MM.1S (cell line): ENCODE measurements around the gene ZBED1.

Experiments used
- DNase-seq: peaks from one replicate; pipeline ENCODE4 v3.0.0-alpha.2; 2015
- H2AFZ ChIP-seq: fragments of 300-600 bp; sonication (generic); 2 replicates; pipeline ENCODE4 v1.6.0; 2016; ENCODE audit warnings: antibody characterized with exemption, low read length
- H3F3A ChIP-seq: fragments of 300-600 bp; sonication (generic); 2 replicates; pipeline ENCODE4 v1.6.1; 2016; ENCODE audit warnings: mild to moderate bottlenecking, antibody characterized with exemption, low read length, moderate library complexity, mixed read lengths; ENCODE audit not compliant: insufficient read depth
- H3K27ac ChIP-seq: fragments of 300-600 bp; sonication (generic); 2 replicates; pipeline ENCODE4 v1.5.1; 2016; ENCODE audit warnings: mild to moderate bottlenecking, low read length
- H3K27me3 ChIP-seq: fragments of 300-600 bp; sonication (generic); replicated peaks from 2 replicates; pipeline ENCODE4 v1.6.0; 2016; ENCODE audit warnings: low read length; ENCODE audit not compliant: insufficient read depth
- H3K36me3 ChIP-seq: fragments of 300-600 bp; sonication (generic); replicated peaks from 2 replicates; pipeline ENCODE4 v1.6.1; 2016; ENCODE audit warnings: mild to moderate bottlenecking, low read length, mixed read lengths; ENCODE audit not compliant: insufficient read depth
- H3K4me1 ChIP-seq: fragments of 300-600 bp; sonication (generic); 2 replicates; pipeline ENCODE4 v1.6.1; 2016; ENCODE audit warnings: low read length, mixed read lengths
- H3K4me2 ChIP-seq: fragments of 300-600 bp; sonication (generic); 2 replicates; pipeline ENCODE4 v1.6.0; 2016; ENCODE audit warnings: low read depth, low read length
- H3K4me3 ChIP-seq: fragments of 300-600 bp; sonication (generic); 2 replicates; pipeline ENCODE4 v1.5.1; 2016; ENCODE audit warnings: low read length, mixed read lengths
- H3K79me2 ChIP-seq: fragments of 300-600 bp; sonication (generic); 2 replicates; pipeline ENCODE4 v1.6.1; 2016; ENCODE audit warnings: mixed run types, low read length, mixed read lengths
- H3K9ac ChIP-seq: fragments of 300-600 bp; sonication (generic); 2 replicates; pipeline ENCODE4 v1.6.1; 2016; ENCODE audit warnings: low read length, mixed read lengths
- H3K9me2 ChIP-seq: fragments of 300-600 bp; sonication (generic); replicated peaks from 2 replicates; pipeline ENCODE4 v1.6.1; 2016; ENCODE audit warnings: mild to moderate bottlenecking, low read length, mixed read lengths; ENCODE audit not compliant: insufficient read depth
- H3K9me3 ChIP-seq: fragments of 300-600 bp; sonication (generic); replicated peaks from 2 replicates; pipeline ENCODE4 v1.6.1; 2016; ENCODE audit warnings: mild to moderate bottlenecking, low read length, mixed read lengths; ENCODE audit not compliant: insufficient read depth
- H4K20me1 ChIP-seq: fragments of 300-600 bp; sonication (generic); 2 replicates; pipeline ENCODE4 v1.6.1; 2016; ENCODE audit warnings: mild to moderate bottlenecking, low read length, moderate library complexity, mixed read lengths; ENCODE audit not compliant: insufficient read depth
- EZH2 ChIP-seq: fragments of 300-600 bp; sonication (generic); optimal IDR thresholded peaks from 2 replicates; pipeline ENCODE3; 2017; ENCODE audit warnings: low read depth, mild to moderate bottlenecking, antibody characterized with exemption, low read length, mixed read lengths
- EZH2phosphoT487 ChIP-seq: fragments of 300-600 bp; sonication (generic); IDR thresholded peaks from 2 replicates; pipeline ENCODE4 v1.6.1; 2018; ENCODE audit warnings: antibody characterized with exemption, low read length
- TF ChIP-seq, protein P1 (sequence below): fragments of 300-600 bp; sonication (generic); IDR thresholded peaks from 2 replicates; pipeline ENCODE4 v1.5.1; 2016; ENCODE audit warnings: antibody characterized with exemption, low read length, mixed read lengths

Gene ZBED1

DNA sequence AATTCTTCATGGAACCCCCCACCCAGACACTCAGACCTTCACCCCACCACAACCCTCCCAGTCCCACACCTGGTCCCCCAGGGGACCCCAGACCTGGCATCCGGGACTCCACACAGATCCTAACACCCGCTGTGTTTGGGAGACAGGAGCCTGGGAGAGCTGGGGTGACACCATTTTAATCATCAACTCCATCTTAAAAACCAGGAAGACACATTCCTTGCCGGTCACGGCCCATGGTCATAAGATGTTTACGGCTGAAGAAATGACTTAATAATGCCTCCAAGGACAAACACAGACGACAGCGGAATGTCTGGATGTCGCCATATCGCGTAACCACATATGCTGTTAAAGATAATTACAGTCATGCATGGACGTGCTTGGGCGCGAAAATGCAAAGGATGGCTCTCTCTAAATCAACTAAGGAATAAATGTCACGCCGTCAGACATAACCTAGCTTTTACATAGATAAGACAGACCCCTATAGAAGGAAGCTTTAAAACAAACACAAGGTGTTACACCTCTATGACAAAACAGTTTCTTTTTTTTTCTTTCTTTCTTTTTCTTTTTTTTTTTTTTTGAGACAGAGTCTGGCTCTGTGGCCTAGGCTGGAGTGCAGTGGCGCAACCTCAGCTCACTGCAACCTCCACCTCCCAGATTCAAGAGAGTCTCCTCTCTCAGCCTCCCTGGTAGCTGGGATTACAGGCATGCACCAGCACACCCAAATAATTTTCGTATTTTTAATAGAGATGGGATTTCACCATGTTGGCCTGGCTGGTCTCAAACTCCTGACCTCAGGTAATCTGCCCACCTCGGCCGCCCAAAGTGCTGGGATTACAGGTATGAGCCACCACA, 2.1 kb upstream of the ZBED1 start:
- Histone ChIP-seq H3K9me3 (no peaks in the 10 kb centered on the region), H3K4me3 (no peak overlapping the region), H3F3A (no peaks in the 10 kb centered on the region), H3K9ac (no peak overlapping the region), H2AFZ (no peak overlapping the region), H3K27me3 (no peaks in the 10 kb centered on the region), H3K27ac (no peak overlapping the region), H4K20me1 (no peaks in the 10 kb centered on the region), H3K4me1 (no peaks in the 10 kb centered on the region), H3K36me3 (no peaks in the 10 kb centered on the region), H3K79me2 (peaks cover 24% of the 10 kb centered on the region), H3K4me2 (no peak overlapping the region), H3K9me2 (no peaks in the 10 kb centered on the region)
- no peak for DNase-seq
- no peak for TF ChIP-seq EZH2phosphoT487
- no peak for TF ChIP-seq EZH2
- TF ChIP-seq, protein P1, sequence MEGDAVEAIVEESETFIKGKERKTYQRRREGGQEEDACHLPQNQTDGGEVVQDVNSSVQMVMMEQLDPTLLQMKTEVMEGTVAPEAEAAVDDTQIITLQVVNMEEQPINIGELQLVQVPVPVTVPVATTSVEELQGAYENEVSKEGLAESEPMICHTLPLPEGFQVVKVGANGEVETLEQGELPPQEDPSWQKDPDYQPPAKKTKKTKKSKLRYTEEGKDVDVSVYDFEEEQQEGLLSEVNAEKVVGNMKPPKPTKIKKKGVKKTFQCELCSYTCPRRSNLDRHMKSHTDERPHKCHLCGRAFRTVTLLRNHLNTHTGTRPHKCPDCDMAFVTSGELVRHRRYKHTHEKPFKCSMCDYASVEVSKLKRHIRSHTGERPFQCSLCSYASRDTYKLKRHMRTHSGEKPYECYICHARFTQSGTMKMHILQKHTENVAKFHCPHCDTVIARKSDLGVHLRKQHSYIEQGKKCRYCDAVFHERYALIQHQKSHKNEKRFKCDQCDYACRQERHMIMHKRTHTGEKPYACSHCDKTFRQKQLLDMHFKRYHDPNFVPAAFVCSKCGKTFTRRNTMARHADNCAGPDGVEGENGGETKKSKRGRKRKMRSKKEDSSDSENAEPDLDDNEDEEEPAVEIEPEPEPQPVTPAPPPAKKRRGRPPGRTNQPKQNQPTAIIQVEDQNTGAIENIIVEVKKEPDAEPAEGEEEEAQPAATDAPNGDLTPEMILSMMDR: no peak

DNA sequence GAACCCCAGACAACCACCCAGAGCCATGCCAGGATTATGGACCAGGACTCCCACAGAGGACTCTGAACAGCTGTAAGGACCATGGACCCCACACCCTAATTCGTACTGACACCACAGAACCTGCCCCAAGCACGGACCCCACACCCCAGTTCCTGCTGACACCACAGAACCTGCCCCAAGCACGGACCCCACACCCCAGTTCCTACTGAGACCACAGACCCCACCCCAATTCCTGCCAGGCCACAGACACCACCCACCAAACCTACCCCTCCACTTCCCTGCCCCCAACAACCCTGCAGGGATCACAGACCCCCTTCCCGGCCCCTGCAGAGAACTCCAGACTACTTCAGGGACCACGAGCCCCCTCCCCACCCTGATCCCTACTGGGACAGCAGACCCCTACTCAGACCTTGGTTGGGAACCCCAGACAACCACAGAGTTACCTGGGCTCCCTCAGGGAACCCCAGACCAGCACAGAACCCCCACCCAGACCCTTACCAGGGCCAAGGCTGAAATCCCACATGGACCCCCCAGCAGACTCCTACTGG, 1.4 kb upstream of the ZBED1 start:
- TF ChIP-seq EZH2phosphoT487: no peak
- no peak overlapping the region for H3K4me2 ChIP-seq
- no peaks in the 10 kb centered on the region for H3K36me3 ChIP-seq
- H3K9ac ChIP-seq: no peak overlapping the region
- no peaks in the 10 kb centered on the region for H4K20me1 ChIP-seq
- H3K9me2 ChIP-seq: no peaks in the 10 kb centered on the region
- H3F3A ChIP-seq: no peaks in the 10 kb centered on the region
- no peaks in the 10 kb centered on the region for H3K27me3 ChIP-seq
- H2AFZ ChIP-seq: no peak overlapping the region
- H3K79me2 ChIP-seq: peaks cover 31% of the 10 kb centered on the region
- no peak overlapping the region for H3K4me3 ChIP-seq
- H3K4me1 ChIP-seq: no peaks in the 10 kb centered on the region
- no peak overlapping the region for H3K27ac ChIP-seq
- no peaks in the 10 kb centered on the region for H3K9me3 ChIP-seq
- DNase-seq: no peak

DNA sequence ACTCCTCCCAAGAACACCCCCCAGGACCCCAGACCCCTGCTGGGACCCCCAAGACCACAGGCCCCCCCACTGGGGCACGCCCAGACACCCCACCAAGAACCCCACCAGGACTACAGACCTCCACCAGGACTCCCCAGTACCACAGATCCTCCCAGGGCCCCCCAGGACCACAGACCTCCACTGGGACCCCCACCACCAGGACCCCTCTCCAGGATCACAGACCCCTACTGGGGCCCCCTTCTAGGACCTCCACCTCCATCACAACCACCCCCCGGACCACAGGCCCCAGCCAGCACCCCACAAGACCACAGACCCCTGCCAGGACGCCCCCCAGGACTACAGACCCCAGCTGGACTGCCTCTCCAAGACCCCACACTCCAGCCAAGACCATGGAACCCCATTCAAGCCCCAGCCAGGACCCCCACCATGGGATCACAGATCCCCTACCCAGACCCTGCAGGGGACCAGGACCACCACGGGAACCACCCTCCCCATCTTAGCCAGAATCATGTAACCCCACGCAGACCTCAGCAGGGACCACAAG, 855 bp upstream of the ZBED1 start:
- Histone ChIP-seq H3K36me3 (no peaks in the 10 kb centered on the region), H3F3A (no peaks in the 10 kb centered on the region), H3K9me3 (no peaks in the 10 kb centered on the region), H3K4me1 (no peaks in the 10 kb centered on the region), H3K79me2 (peaks cover 31% of the 10 kb centered on the region), H3K27me3 (no peaks in the 10 kb centered on the region), H3K4me2 (no peak overlapping the region), H4K20me1 (no peaks in the 10 kb centered on the region), H2AFZ (no peak overlapping the region), H3K9me2 (no peaks in the 10 kb centered on the region), H3K4me3 (no peak overlapping the region), H3K9ac (no peak overlapping the region), H3K27ac (no peak overlapping the region)
- TF ChIP-seq EZH2 (no peak), EZH2phosphoT487 (no peak)
- TF ChIP-seq, protein P1: no peak
- no peak for DNase-seq
